ENCODE results near the gene HBEGF.
"Not testable (repeated sequence)": the region's sequence is repeated elsewhere in the genome, so short reads cannot be mapped to it uniquely, and the experiment has no call there.

HBEGF gene

DNA sequence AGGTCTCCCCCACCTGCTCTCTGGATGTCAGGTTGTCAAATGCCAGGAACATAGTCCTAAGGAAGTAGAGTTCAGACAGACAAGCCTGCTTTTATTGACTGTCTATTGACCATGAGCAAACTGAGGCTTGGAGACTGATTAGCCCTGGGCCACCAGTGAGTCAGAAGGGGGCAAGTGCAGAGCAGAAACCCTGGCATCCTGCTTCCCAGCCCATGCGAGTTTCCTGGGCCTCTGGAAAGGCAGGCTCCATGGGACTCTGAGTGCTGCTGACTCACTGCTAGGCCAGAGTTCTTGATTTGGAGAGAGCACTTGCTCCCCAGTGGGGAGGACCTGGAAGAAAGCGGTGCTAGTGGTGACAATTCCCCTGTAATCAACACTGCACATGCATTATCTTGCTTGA lies 2.8 kb upstream of the HBEGF start:
- H3K27ac ChIP-seq, result no peak overlapping the region
- TF ChIP-seq, protein P1, sequence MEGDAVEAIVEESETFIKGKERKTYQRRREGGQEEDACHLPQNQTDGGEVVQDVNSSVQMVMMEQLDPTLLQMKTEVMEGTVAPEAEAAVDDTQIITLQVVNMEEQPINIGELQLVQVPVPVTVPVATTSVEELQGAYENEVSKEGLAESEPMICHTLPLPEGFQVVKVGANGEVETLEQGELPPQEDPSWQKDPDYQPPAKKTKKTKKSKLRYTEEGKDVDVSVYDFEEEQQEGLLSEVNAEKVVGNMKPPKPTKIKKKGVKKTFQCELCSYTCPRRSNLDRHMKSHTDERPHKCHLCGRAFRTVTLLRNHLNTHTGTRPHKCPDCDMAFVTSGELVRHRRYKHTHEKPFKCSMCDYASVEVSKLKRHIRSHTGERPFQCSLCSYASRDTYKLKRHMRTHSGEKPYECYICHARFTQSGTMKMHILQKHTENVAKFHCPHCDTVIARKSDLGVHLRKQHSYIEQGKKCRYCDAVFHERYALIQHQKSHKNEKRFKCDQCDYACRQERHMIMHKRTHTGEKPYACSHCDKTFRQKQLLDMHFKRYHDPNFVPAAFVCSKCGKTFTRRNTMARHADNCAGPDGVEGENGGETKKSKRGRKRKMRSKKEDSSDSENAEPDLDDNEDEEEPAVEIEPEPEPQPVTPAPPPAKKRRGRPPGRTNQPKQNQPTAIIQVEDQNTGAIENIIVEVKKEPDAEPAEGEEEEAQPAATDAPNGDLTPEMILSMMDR (conservative IDR thresholded peaks at IDR 0.05), result no peak
- no peak for TF ChIP-seq ZFX (IDR thresholded peaks at IDR 0.05)

DNA sequence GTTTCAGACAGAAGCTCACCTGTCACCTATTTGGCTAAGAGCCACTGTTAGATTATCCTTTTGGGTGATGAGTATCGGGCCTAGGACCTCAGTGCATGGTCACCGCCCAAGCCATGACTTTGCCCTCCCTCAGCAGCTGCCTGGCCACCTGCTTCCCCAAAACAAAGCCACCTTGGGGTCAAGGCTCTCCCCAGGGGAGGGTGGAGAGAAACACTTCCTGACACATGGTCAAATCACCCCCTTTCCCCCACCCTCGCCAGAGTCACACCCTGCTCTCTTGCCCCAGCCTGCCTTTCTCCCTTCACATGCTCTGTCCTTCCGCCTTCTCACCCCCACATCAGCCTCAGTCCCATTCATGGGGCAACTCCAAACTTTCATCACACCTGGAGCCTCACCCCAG lies 1.7 kb upstream of the HBEGF start:
- no peak for TF ChIP-seq ZFX (IDR thresholded peaks at IDR 0.05)
- TF ChIP-seq, protein P1 (conservative IDR thresholded peaks at IDR 0.05), result no peak

DNA sequence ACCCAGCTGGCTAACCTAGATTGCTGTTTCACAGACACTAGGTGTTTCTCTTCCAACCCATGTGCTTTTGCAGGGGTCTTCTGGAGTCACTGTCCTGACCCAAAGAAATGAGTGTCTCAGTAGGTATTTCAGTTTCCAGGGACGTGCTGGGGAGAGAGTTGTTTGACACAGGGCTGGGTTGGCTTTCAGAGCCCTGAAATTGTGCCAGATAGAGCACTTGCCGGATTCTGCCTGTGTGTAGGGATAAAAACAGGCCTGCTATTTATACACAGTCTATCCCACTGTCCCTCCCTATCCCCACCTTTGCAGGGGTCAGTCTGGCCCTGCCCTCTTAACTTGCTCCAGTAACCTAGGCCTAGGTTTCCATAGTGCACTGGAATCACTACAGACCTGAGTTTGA lies 957 bp upstream of the HBEGF start:
- no peak for TF ChIP-seq ZFX (IDR thresholded peaks at IDR 0.05)
- TF ChIP-seq, protein P1 (conservative IDR thresholded peaks at IDR 0.05), result no peak
- peak overlapping the region; percentile 54; the same call in 1 of the 2 replicates for H3K27ac ChIP-seq

More for the DNA sequence above, 1.7 kb upstream of the HBEGF start:
- H3K27ac ChIP-seq, result no peak overlapping the region

DNA sequence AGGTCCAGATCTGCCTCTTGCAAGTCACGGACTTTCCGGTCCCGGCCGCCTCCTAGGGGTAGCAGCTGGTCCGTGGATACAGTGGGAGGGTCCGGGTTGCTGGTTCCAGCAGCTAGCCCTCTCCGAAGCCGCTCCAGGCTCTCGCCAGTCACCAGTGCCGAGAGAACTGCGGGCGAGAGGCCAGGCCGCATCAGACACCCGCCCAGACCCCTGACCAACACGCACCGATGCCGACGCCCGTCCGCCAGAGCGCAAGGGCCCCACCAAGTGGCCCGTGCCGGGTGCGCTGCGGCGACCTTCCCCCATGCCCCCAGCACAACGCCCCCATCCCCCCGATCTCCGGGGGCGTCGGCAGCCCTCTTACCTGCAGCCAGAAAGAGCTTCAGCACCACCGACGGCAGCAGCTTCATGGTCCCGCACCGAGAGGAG lies 470 bp downstream of the HBEGF start:
- TF ChIP-seq ZFX (IDR thresholded peaks at IDR 0.05), result no peak
- TF ChIP-seq, protein P1 (conservative IDR thresholded peaks at IDR 0.05), result no peak
- peak overlapping the region; percentile 54 for H3K27ac ChIP-seq

DNA sequence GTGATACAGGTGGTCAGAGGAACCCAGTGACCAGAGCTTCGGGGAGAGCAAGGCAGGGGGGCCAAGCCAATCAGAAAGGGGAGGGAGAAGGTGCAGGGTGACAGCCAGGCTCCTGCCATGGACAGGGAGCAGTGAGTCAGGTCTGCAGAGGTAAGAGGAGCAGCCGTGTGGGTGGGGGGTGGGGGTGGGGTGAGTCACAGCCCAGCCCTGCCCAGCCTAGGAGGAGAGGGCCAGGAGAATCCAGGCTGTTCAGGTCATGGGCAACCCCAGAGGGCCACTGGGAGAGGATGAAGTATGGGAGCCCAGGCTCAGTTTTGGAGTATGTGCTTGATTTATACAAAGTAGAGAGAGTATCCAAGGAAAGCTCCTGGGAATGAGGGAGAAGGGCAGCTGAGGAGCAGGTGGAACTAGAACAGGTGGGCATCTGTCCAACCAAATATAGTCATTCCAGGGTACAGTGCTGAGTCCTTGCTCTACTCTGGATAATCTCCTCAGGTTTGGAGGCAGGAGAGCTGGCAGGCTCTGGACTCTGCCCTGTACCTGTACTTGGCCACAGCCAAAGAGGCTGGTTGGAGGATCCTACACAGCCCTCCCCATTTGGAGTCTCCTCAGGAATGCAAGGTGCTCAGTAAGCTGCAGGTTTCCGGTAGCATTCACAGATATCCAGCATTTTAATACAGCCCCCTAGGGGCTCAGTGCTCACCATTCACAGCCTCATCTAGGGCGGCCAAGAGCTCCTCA lies 1.6 kb downstream of the HBEGF start:
- TF ChIP-seq, protein P1 (conservative IDR thresholded peaks at IDR 0.05), result no peak
- TF ChIP-seq ZFX (IDR thresholded peaks at IDR 0.05), result no peak
- H3K27ac ChIP-seq, result no peak overlapping the region

DNA sequence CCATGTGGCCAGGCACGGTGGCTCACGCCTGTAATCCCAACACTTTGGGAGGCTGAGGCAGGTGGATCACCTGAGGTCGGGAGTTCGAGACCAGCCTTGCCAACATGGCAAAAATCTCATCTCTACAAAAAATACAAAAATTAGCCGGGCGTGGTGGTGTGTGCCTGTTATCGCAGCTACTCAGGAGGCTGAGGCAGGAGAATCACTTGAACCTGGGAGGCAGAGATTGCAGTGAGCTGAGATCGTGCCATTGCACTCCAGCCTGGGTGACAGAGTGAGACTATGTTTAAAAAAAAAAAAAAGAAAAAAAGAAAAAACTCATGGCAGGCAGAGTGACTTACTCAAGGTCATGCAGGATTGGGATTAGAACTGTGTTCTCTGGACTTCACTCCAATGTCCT lies 2.6 kb downstream of the HBEGF start:
- H3K27ac ChIP-seq, result not testable (repeated sequence)

DNA sequence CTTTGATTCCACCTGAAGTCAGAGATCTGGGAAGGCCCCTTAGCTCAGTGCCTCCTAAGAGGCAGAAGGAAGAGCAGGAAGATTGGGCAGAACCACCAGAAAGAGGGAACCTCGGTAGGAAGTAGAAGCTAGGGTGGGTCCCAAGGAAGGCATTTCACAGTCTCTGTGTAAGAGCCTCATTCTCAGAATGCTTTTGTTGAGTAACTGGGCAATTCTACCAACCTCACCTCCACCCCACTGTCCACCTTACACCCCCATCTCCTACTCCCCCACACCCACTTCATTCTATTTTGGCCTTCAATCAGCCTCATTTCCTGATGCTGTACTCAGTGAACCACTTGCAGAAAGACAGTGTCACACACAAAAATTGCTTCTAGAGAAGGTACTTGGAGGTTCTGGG lies 3.5 kb downstream of the HBEGF start:
- no peak for TF ChIP-seq ZFX (IDR thresholded peaks at IDR 0.05)
- TF ChIP-seq, protein P1 (conservative IDR thresholded peaks at IDR 0.05), result no peak
- no peak overlapping the region for H3K27ac ChIP-seq

DNA sequence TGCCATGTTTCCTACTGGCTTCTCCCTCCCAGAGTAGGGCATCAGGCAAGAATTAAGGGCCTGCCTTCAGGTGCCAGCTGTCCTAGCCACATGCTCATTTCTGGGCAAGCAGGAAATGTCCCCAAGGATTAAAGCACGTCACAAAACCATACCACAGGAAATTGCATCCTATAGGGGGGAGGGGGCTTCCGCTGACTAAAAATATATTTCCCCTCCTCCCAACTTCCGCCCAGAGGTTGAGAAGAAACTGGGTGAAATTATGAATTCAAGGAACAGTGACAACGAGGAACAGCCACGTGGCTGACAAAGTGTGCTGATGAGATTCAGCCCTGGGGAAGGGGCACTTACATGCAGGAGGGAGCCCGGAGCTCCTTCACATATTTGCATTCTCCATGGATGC lies 4.1 kb downstream of the HBEGF start:
- no peak overlapping the region for H3K27ac ChIP-seq
- TF ChIP-seq, protein P1 (conservative IDR thresholded peaks at IDR 0.05), result no peak
- TF ChIP-seq ZFX (IDR thresholded peaks at IDR 0.05), result no peak

All from C4-2B (cell line).